ENCODE data around the gene PDCD7. TPM values are rescaled to one million over a fixed set of nuclear protein-coding genes. Genes with fewer than 3 reads are reported as not detected.

PDCD7 gene
- total RNA-seq, 1 experiment from 2014 or later: 29.1 TPM

DNA sequence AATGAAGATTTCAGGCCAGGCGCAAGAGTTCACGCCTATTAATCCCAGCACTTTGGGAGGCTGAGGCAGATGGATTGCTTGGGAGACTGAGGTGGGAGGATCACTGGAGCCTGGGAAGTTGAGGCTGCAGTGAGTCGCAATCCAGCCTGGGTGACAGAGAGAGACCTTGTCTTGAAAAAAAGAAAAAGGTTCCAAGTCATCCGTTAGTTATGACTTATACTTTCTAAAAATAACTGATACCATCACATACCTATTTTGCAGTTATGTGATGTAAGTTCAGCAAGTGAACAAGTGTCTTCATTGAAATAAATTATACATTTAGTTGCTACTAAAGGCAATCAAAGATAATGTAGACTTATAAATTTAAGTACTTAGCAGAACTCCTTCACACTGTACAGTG is 29.4 kb upstream of the PDCD7 start:
- Histone ChIP-seq H3K36me3 (ENCODE audit: low read depth) (no peaks in the 10 kb centered on the region), H3K4me3 (no peak overlapping the region), H3F3A (ENCODE audit: insufficient read depth, low read depth) (no peaks in the 10 kb centered on the region), H4K20me1 (ENCODE audit: insufficient read depth) (peaks cover 4% of the 10 kb centered on the region; the same call in 1 of the 2 replicates), H3K27ac (no peak overlapping the region), H3K9me2 (ENCODE audit: insufficient read depth) (no peaks in the 10 kb centered on the region), H3K4me2 (no peak overlapping the region), H2AFZ (no peak overlapping the region), H3K4me1 (replicated peaks; ENCODE audit: insufficient read depth) (no peaks in the 10 kb centered on the region), H3K9me3 (ENCODE audit: insufficient read depth, low read depth) (no peaks in the 10 kb centered on the region), H3K27me3 (ENCODE audit: insufficient read depth, low read depth) (no peaks in the 10 kb centered on the region), H3K79me2 (ENCODE audit: low read depth) (no peaks in the 10 kb centered on the region)
- no peak for TF ChIP-seq EZH2 (IDR thresholded peaks at IDR 0.05; ENCODE audit: low read depth)
- TF ChIP-seq, protein P1, sequence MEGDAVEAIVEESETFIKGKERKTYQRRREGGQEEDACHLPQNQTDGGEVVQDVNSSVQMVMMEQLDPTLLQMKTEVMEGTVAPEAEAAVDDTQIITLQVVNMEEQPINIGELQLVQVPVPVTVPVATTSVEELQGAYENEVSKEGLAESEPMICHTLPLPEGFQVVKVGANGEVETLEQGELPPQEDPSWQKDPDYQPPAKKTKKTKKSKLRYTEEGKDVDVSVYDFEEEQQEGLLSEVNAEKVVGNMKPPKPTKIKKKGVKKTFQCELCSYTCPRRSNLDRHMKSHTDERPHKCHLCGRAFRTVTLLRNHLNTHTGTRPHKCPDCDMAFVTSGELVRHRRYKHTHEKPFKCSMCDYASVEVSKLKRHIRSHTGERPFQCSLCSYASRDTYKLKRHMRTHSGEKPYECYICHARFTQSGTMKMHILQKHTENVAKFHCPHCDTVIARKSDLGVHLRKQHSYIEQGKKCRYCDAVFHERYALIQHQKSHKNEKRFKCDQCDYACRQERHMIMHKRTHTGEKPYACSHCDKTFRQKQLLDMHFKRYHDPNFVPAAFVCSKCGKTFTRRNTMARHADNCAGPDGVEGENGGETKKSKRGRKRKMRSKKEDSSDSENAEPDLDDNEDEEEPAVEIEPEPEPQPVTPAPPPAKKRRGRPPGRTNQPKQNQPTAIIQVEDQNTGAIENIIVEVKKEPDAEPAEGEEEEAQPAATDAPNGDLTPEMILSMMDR (conservative IDR thresholded peaks at IDR 0.05): no peak
- no peak for DNase-seq
- POLR2A ChIA-PET (ENCODE audit: unreplicated experiment): no interaction called here
- intact Hi-C loops (cut with micrococcal nuclease; ENCODE audit: unreplicated experiment): no loop called here
- CTCF ChIA-PET: no interaction called here
- BruUV-seq (replicated peaks): no TSS peak

GRCh38 chr15:65156692-65157091 is 23.1 kb upstream of the PDCD7 start:
- Histone ChIP-seq H3K27ac (no peak overlapping the region), H3K4me3 (no peak overlapping the region), H2AFZ (no peak overlapping the region), H3K9me2 (ENCODE audit: insufficient read depth) (no peaks in the 10 kb centered on the region), H3K27me3 (ENCODE audit: insufficient read depth, low read depth) (no peaks in the 10 kb centered on the region), H3K36me3 (ENCODE audit: low read depth) (0 out of 2 replicates have a peak, but pooled peaks cover 4% of the 10 kb centered on the region), H4K20me1 (ENCODE audit: insufficient read depth) (peaks cover 4% of the 10 kb centered on the region; the same call in 1 of the 2 replicates), H3K4me1 (replicated peaks; ENCODE audit: insufficient read depth) (no peaks in the 10 kb centered on the region), H3F3A (ENCODE audit: insufficient read depth, low read depth) (no peaks in the 10 kb centered on the region), H3K9me3 (ENCODE audit: insufficient read depth, low read depth) (no peaks in the 10 kb centered on the region), H3K4me2 (no peak overlapping the region), H3K79me2 (ENCODE audit: low read depth) (no peaks in the 10 kb centered on the region)
- intact Hi-C loops (cut with micrococcal nuclease; ENCODE audit: unreplicated experiment): no loop called here
- DNase-seq: no peak
- ChIA-PET CTCF (no interaction called here), POLR2A (ENCODE audit: unreplicated experiment) (no interaction called here)
- BruUV-seq (replicated peaks): no TSS peak
- TF ChIP-seq EZH2 (IDR thresholded peaks at IDR 0.05; ENCODE audit: low read depth): no peak
- TF ChIP-seq, protein P1 (conservative IDR thresholded peaks at IDR 0.05): no peak

DNA sequence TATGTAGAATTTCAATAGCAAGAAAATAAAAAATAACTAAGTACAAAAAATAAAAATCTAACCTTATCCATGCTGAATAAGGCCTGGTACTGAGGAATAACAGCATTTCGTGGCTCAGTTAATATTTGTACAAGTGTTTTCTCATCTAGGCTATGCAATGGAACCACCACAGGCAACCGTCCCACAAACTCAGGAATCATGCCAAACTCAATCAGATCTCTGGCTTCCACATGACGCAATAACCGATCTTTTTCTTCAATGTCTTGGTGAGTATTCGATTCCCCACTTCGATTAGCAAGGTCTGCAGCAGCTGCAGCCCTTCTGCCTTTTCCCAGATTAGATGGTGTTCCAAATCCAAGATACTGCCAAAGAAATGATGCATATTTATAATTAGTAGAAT is 21.1 kb upstream of the PDCD7 start:
- Histone ChIP-seq H3K4me1 (replicated peaks; ENCODE audit: insufficient read depth) (no peaks in the 10 kb centered on the region), H2AFZ (no peak overlapping the region), H4K20me1 (ENCODE audit: insufficient read depth) (no peaks in the 10 kb centered on the region), H3K79me2 (ENCODE audit: low read depth) (no peaks in the 10 kb centered on the region), H3K9me3 (ENCODE audit: insufficient read depth, low read depth) (no peaks in the 10 kb centered on the region), H3K4me3 (no peak overlapping the region), H3K9me2 (ENCODE audit: insufficient read depth) (no peaks in the 10 kb centered on the region), H3K4me2 (no peak overlapping the region), H3F3A (ENCODE audit: insufficient read depth, low read depth) (no peaks in the 10 kb centered on the region), H3K27me3 (ENCODE audit: insufficient read depth, low read depth) (no peaks in the 10 kb centered on the region), H3K36me3 (ENCODE audit: low read depth) (0 out of 2 replicates have a peak, but pooled peaks cover 8% of the 10 kb centered on the region), H3K27ac (no peak overlapping the region)
- ChIA-PET CTCF (no interaction called here), POLR2A (ENCODE audit: unreplicated experiment) (no interaction called here)
- intact Hi-C loops (cut with micrococcal nuclease; ENCODE audit: unreplicated experiment): no loop called here
- no TSS peak for BruUV-seq (replicated peaks)
- TF ChIP-seq EZH2 (IDR thresholded peaks at IDR 0.05; ENCODE audit: low read depth): no peak
- TF ChIP-seq, protein P1 (conservative IDR thresholded peaks at IDR 0.05): no peak
- DNase-seq: no peak
